DOHH2 (cell line): ENCODE data around the gene SESTD1.

Experiments
- H3F3A ChIP-seq: fragments of 200-600 bp; sonication (generic), shearing (Covaris generic); 2 replicates; pipeline ENCODE4 v1.6.0; 2016; ENCODE audit warnings: antibody characterized with exemption, mild to moderate bottlenecking; ENCODE audit not compliant: control insufficient read depth, insufficient read depth
- H3K27ac ChIP-seq: fragments of 200-600 bp; sonication (generic); 2 replicates; pipeline ENCODE4 v1.5.1; 2014; ENCODE audit warnings: low read depth, mild to moderate bottlenecking, low read length, moderate library complexity
- H3K27me3 ChIP-seq: fragments of 200-600 bp; sonication (generic); 2 replicates; pipeline ENCODE4 v1.6.1; 2014; ENCODE audit warnings: mild to moderate bottlenecking, low read length, mixed read lengths; ENCODE audit not compliant: control insufficient read depth
- H3K36me3 ChIP-seq: fragments of 200-600 bp; sonication (generic); 2 replicates; pipeline ENCODE4 v1.6.1; 2014; ENCODE audit warnings: mild to moderate bottlenecking, low read length, moderate library complexity, mixed read lengths; ENCODE audit not compliant: control insufficient read depth
- H3K4me1 ChIP-seq: fragments of 200-600 bp; sonication (generic); 2 replicates; pipeline ENCODE4 v1.6.1; 2014; ENCODE audit warnings: mild to moderate bottlenecking, low read length, mixed read lengths; ENCODE audit not compliant: control insufficient read depth
- H3K4me2 ChIP-seq: fragments of 200-600 bp; sonication (generic); 2 replicates; pipeline ENCODE4 v1.6.0; 2014; ENCODE audit warnings: mild to moderate bottlenecking, low read length, moderate library complexity
- H3K4me3 ChIP-seq: fragments of 200-600 bp; sonication (generic); 2 replicates; pipeline ENCODE4 v1.5.1; 2014; ENCODE audit warnings: mild to moderate bottlenecking, low read length, mixed read lengths
- H3K79me2 ChIP-seq: fragments of 200-600 bp; sonication (generic); 2 replicates; pipeline ENCODE4 v1.6.1; 2014; ENCODE audit warnings: mild to moderate bottlenecking, low read length, mixed read lengths; ENCODE audit not compliant: control insufficient read depth
- H3K9me2 ChIP-seq: fragments of 200-600 bp; sonication (generic); replicated peaks from 2 replicates; pipeline ENCODE4 v1.6.1; 2014; ENCODE audit warnings: mild to moderate bottlenecking, low read length, mixed read lengths; ENCODE audit not compliant: control insufficient read depth
- H3K9me3 ChIP-seq: fragments of 200-600 bp; sonication (generic); 2 replicates; pipeline ENCODE4 v1.6.1; 2014; ENCODE audit warnings: antibody characterized with exemption, low read length, mixed read lengths; ENCODE audit not compliant: control insufficient read depth, insufficient read depth
- H4K20me1 ChIP-seq: fragments of 200-600 bp; sonication (generic); 2 replicates; pipeline ENCODE4 v1.6.0; 2014; ENCODE audit warnings: low read depth, mild to moderate bottlenecking, antibody characterized with exemption, low read length, moderate library complexity; ENCODE audit not compliant: control insufficient read depth, insufficient read depth
- CTCF ChIP-seq: fragments of 200-600 bp; sonication (generic); IDR thresholded peaks from one replicate; pipeline ENCODE4 v1.5.1; 2014; ENCODE audit warnings: antibody characterized with exemption, mild to moderate bottlenecking, low read depth, low read length; ENCODE audit not compliant: poor library complexity, severe bottlenecking
- EZH2phosphoT487 ChIP-seq: fragments of 200-600 bp; sonication (generic); IDR thresholded peaks from 2 replicates; pipeline ENCODE4 v1.6.1; 2017; ENCODE audit warnings: borderline replicate concordance, mild to moderate bottlenecking, antibody characterized with exemption, low read length, moderate library complexity, mixed read lengths

SESTD1 gene

GRCh38 chr2:179307616-179308371 is 43.2 kb upstream of the SESTD1 start:
- Histone ChIP-seq H3K9me2 (no peaks in the 10 kb centered on the region), H3K79me2 (no peaks in the 10 kb centered on the region), H4K20me1 (no peaks in the 10 kb centered on the region), H3F3A (no peaks in the 10 kb centered on the region), H3K4me2 (no peak overlapping the region), H3K9me3 (no peaks in the 10 kb centered on the region), H3K27me3 (no peaks in the 10 kb centered on the region), H3K4me3 (no peak overlapping the region), H3K27ac (no peak overlapping the region), H3K4me1 (no peaks in the 10 kb centered on the region), H3K36me3 (no peaks in the 10 kb centered on the region)
- TF ChIP-seq CTCF, result no peak
- TF ChIP-seq EZH2phosphoT487, result no peak

GRCh38 chr2:179305125-179305524 is 40.5 kb upstream of the SESTD1 start:
- H3K4me2 ChIP-seq, result no peak overlapping the region
- no peaks in the 10 kb centered on the region for H3K27me3 ChIP-seq
- TF ChIP-seq EZH2phosphoT487 (no peak), CTCF (no peak)
- no peaks in the 10 kb centered on the region for H3K4me1 ChIP-seq
- H3K4me3 ChIP-seq, result no peak overlapping the region
- no peaks in the 10 kb centered on the region for H3F3A ChIP-seq
- no peaks in the 10 kb centered on the region for H4K20me1 ChIP-seq
- H3K9me3 ChIP-seq, result no peaks in the 10 kb centered on the region
- H3K27ac ChIP-seq, result no peak overlapping the region
- H3K9me2 ChIP-seq, result no peaks in the 10 kb centered on the region
- H3K79me2 ChIP-seq, result no peaks in the 10 kb centered on the region
- no peaks in the 10 kb centered on the region for H3K36me3 ChIP-seq

GRCh38 chr2:179304424-179304823 is 39.8 kb upstream of the SESTD1 start:
- Histone ChIP-seq H3K27me3 (no peaks in the 10 kb centered on the region), H3K4me1 (no peaks in the 10 kb centered on the region), H3K4me2 (no peak overlapping the region), H3K79me2 (no peaks in the 10 kb centered on the region), H3K9me2 (no peaks in the 10 kb centered on the region), H3K9me3 (no peaks in the 10 kb centered on the region), H3K36me3 (no peaks in the 10 kb centered on the region), H3K27ac (no peak overlapping the region), H4K20me1 (no peaks in the 10 kb centered on the region), H3K4me3 (no peak overlapping the region), H3F3A (no peaks in the 10 kb centered on the region)
- TF ChIP-seq EZH2phosphoT487 (no peak), CTCF (no peak)
